ENCODE results near the gene SNAP25.

Gene SNAP25

GRCh38 chr20:10242166-10242565 lies 23.5 kb downstream of the SNAP25 start:
- Histone ChIP-seq H3K9ac (no peak overlapping the region), H3K79me2 (peaks cover 56% of the 10 kb centered on the region)

GRCh38 chr20:10247440-10247839 lies 28.8 kb downstream of the SNAP25 start:
- TF ChIP-seq CTCF (IDR thresholded peaks at IDR 0.05): no peak

More at GRCh38 chr20:10242166-10242565, 23.5 kb downstream of the SNAP25 start:
- H3K36me3 ChIP-seq (ENCODE audit: control insufficient read depth, insufficient read depth, low read length): no peaks in the 10 kb centered on the region
- no peak overlapping the region for H3K4me2 ChIP-seq (ENCODE audit: low read length)
- TF ChIP-seq CTCF (IDR thresholded peaks at IDR 0.05): no peak
- H3K27me3 ChIP-seq (ENCODE audit: control insufficient read depth, insufficient read depth, low read length): no peaks in the 10 kb centered on the region
- H2AFZ ChIP-seq: no peak overlapping the region
- H3K4me1 ChIP-seq: peaks cover 29% of the 10 kb centered on the region
- H3K4me3 ChIP-seq (ENCODE audit: low read depth, low read length): no peak overlapping the region
- no peak overlapping the region for H3K27ac ChIP-seq
- H3K9me3 ChIP-seq (ENCODE audit: control insufficient read depth, low read length): no peaks in the 10 kb centered on the region

GRCh38 chr20:10249048-10249770 lies 30.6 kb downstream of the SNAP25 start:
- Histone ChIP-seq H3K27me3 (ENCODE audit: control insufficient read depth, insufficient read depth, low read length) (no peaks in the 10 kb centered on the region), H3K4me1 (peaks cover 9% of the 10 kb centered on the region), H3K4me3 (ENCODE audit: low read depth, low read length) (no peak overlapping the region), H3K27ac (no peak overlapping the region), H3K79me2 (peaks cover 61% of the 10 kb centered on the region), H3K9ac (no peak overlapping the region), H3K36me3 (ENCODE audit: control insufficient read depth, insufficient read depth, low read length) (no peaks in the 10 kb centered on the region), H3K9me3 (ENCODE audit: control insufficient read depth, low read length) (no peaks in the 10 kb centered on the region), H2AFZ (no peak overlapping the region), H3K4me2 (ENCODE audit: low read length) (no peak overlapping the region)
- TF ChIP-seq CTCF (IDR thresholded peaks at IDR 0.05): no peak

More at GRCh38 chr20:10247440-10247839, 28.8 kb downstream of the SNAP25 start:
- H3K4me2 ChIP-seq (ENCODE audit: low read length): no peak overlapping the region
- peaks cover 9% of the 10 kb centered on the region for H3K4me1 ChIP-seq
- H3K36me3 ChIP-seq (ENCODE audit: control insufficient read depth, insufficient read depth, low read length): no peaks in the 10 kb centered on the region
- H3K27ac ChIP-seq: no peak overlapping the region
- peaks cover 52% of the 10 kb centered on the region for H3K79me2 ChIP-seq
- no peak overlapping the region for H3K9ac ChIP-seq
- no peak overlapping the region for H2AFZ ChIP-seq
- H3K4me3 ChIP-seq (ENCODE audit: low read depth, low read length): no peak overlapping the region
- H3K27me3 ChIP-seq (ENCODE audit: control insufficient read depth, insufficient read depth, low read length): no peaks in the 10 kb centered on the region
- H3K9me3 ChIP-seq (ENCODE audit: control insufficient read depth, low read length): no peaks in the 10 kb centered on the region

- H3K4me1 ChIP-seq: peaks cover 9% of the 10 kb centered on the region
- no peak overlapping the region for H3K27ac ChIP-seq
Measured at GRCh38 chr20:10249822-10250221, 31.2 kb downstream of the SNAP25 start.

More at GRCh38 chr20:10249822-10250221, 31.2 kb downstream of the SNAP25 start:
- no peak overlapping the region for H3K4me2 ChIP-seq (ENCODE audit: low read length)
- no peak for TF ChIP-seq CTCF (IDR thresholded peaks at IDR 0.05)
- no peak overlapping the region for H3K4me3 ChIP-seq (ENCODE audit: low read depth, low read length)
- H3K9me3 ChIP-seq (ENCODE audit: control insufficient read depth, low read length): no peaks in the 10 kb centered on the region
- no peak overlapping the region for H2AFZ ChIP-seq
- H3K36me3 ChIP-seq (ENCODE audit: control insufficient read depth, insufficient read depth, low read length): no peaks in the 10 kb centered on the region
- H3K79me2 ChIP-seq: peaks cover 67% of the 10 kb centered on the region
- no peak overlapping the region for H3K9ac ChIP-seq
- no peaks in the 10 kb centered on the region for H3K27me3 ChIP-seq (ENCODE audit: control insufficient read depth, insufficient read depth, low read length)
